ENCODE data around the gene PPP2R3B. TPM values are rescaled to one million over a fixed set of nuclear protein-coding genes. Genes with fewer than 3 reads are reported as not detected.
A peak's percentile ranks its signal among the peaks of the same experiment; 100 is the strongest.

The PPP2R3B gene
- total RNA-seq (2022) (13.7 and 14.0 TPM in 2 replicates), Bru-seq, nascent RNA (percentile 35 among the genes with signal in this experiment), BruChase-seq, experiment 1, labeled RNA remaining after a 6-hour chase (percentile 36 among the genes with signal in this experiment), BruChase-seq, experiment 2, labeled RNA remaining after a 2-hour chase (percentile 35 among the genes with signal in this experiment)
- long read RNA-seq, transcript PPP2R3B-202 (13 exons, 2,151 nt) = major isoform, 12 of 21 reads
- long read RNA-seq, partial matches to known transcripts = 3 of 21 reads
- long read RNA-seq, other reads (novel, unspliced or antisense) = 6 of 21 reads

- Mint-ChIP-seq H3K27ac (ENCODE audit: low read depth, unreplicated experiment) (peak within 1 kb of the TSS; percentile 99), H3K36me3 (ENCODE audit: insufficient read depth, unreplicated experiment) (peaks cover 9% of the 10 kb centered on the region), H3K9me3 (ENCODE audit: unreplicated experiment) (no peaks in the 10 kb centered on the region), H3K4me1 (ENCODE audit: insufficient read depth, unreplicated experiment) (no peaks in the 10 kb centered on the region), H3K27me3 (ENCODE audit: insufficient read depth, unreplicated experiment) (no peaks in the 10 kb centered on the region), H3K4me3 (ENCODE audit: unreplicated experiment) (peak within 1 kb of the TSS; percentile 91)
- ChIA-PET POLR2A (no interaction called here), CTCF (no interaction called here)
- intact Hi-C loops (cut with micrococcal nuclease) = no loop called here
- TSS peak; percentile 65 for BruUV-seq (replicated peaks)
- TF ChIP-seq CTCF (IDR thresholded peaks at IDR 0.05; ENCODE audit: unreplicated experiment) = no peak
- DNase-seq (ENCODE audit: unreplicated experiment) = peak; percentile 97
Measured at GRCh38 chrX:386768-387575, at the start of gene PPP2R3B. TSS of gene PPP2R3B (minus strand) at chrX:386907. CDS start at chrX:386691, 216 bp downstream.

DNA sequence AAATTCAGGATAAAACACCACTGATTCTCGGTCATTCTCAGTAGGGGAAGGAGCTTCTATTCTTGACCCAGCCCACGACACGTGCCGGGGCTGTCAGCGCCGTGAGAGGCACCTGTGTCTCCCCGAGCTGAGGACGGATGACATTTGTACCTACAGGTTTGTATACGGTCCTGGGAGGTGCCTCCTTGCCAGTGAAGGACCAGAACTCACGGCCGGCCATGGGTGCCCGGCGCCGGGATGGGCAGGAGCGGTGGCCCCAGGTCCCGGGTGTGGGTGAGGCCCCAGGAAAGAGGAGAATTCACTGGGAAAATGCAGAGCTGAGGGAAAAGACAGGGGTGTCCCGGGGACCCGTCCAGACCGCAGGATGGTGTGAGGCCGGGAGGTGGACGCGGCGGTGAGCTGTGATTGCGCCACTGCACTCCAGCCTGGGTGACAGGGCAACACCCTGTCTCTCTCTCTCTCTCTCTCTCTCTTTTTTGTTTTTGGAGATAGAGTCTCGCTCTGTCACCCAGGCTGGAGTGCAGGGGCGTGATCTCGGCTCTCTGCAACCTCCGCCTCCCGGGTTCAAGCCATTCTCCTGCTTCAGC is 48.9 kb upstream of the PPP2R3B start:
- peaks cover 44% of the 10 kb centered on the region for H3K9me3 Mint-ChIP-seq (ENCODE audit: unreplicated experiment)
- H3K27ac Mint-ChIP-seq (ENCODE audit: low read depth, unreplicated experiment) = no peak overlapping the region
- intact Hi-C loops (cut with micrococcal nuclease) = no loop called here
- POLR2A ChIA-PET = no interaction called here
- no peak overlapping the region for H3K4me3 Mint-ChIP-seq (ENCODE audit: unreplicated experiment)
- no peak for DNase-seq (ENCODE audit: unreplicated experiment)
- no peaks in the 10 kb centered on the region for H3K36me3 Mint-ChIP-seq (ENCODE audit: insufficient read depth, unreplicated experiment)
- H3K4me1 Mint-ChIP-seq (ENCODE audit: insufficient read depth, unreplicated experiment) = peaks cover 7% of the 10 kb centered on the region
- no peaks in the 10 kb centered on the region for H3K27me3 Mint-ChIP-seq (ENCODE audit: insufficient read depth, unreplicated experiment)
- CTCF ChIA-PET = no interaction called here
- no peak for TF ChIP-seq CTCF (IDR thresholded peaks at IDR 0.05; ENCODE audit: unreplicated experiment)
- BruUV-seq (replicated peaks) = no TSS peak

GRCh38 chrX:434946-435345 is 48.2 kb upstream of the PPP2R3B start:
- H3K27ac Mint-ChIP-seq (ENCODE audit: low read depth, unreplicated experiment) = no peak overlapping the region
- BruUV-seq (replicated peaks) = no TSS peak
- no peaks in the 10 kb centered on the region for H3K27me3 Mint-ChIP-seq (ENCODE audit: insufficient read depth, unreplicated experiment)

More at GRCh38 chrX:434946-435345, 48.2 kb upstream of the PPP2R3B start:
- no peak for DNase-seq (ENCODE audit: unreplicated experiment)
- H3K4me1 Mint-ChIP-seq (ENCODE audit: insufficient read depth, unreplicated experiment) = peaks cover 7% of the 10 kb centered on the region
- no peaks in the 10 kb centered on the region for H3K36me3 Mint-ChIP-seq (ENCODE audit: insufficient read depth, unreplicated experiment)
- no peak overlapping the region for H3K4me3 Mint-ChIP-seq (ENCODE audit: unreplicated experiment)
- ChIA-PET POLR2A (no interaction called here), CTCF (no interaction called here)
- peaks cover 44% of the 10 kb centered on the region for H3K9me3 Mint-ChIP-seq (ENCODE audit: unreplicated experiment)
- TF ChIP-seq CTCF (IDR thresholded peaks at IDR 0.05; ENCODE audit: unreplicated experiment) = no peak
- intact Hi-C loops (cut with micrococcal nuclease) = no loop called here
